Smooth muscle cell (in vitro differentiated cells): ENCODE results near the gene TRAF2. TPM values are rescaled to one million over a fixed set of nuclear protein-coding genes. Genes with fewer than 3 reads are reported as not detected.

ENCODE experiments used
- DNase-seq: peaks from one replicate; lab custom pipeline; 2025; ENCODE audit not compliant: unreplicated experiment; lab: John Stamatoyannopoulos, UW
- H2AFZ ChIP-seq: fragments of 200-600 bp; sonication (generic); 2 replicates; pipeline ENCODE4 v1.6.0; 2016; ENCODE audit warnings: antibody characterized with exemption, low read depth, mild to moderate bottlenecking
- H3F3A ChIP-seq: fragments of 200-600 bp; sonication (generic); 2 replicates; pipeline ENCODE4 v1.6.0; 2017; ENCODE audit warnings: antibody characterized with exemption, low read depth
- H3K27ac ChIP-seq: fragments of 200-600 bp; sonication (generic); 2 replicates; pipeline ENCODE4 v1.5.1; 2016; ENCODE audit warnings: low read depth, mild to moderate bottlenecking
- H3K27me3 ChIP-seq: fragments of 200-600 bp; sonication (generic); 2 replicates; pipeline ENCODE4 v1.6.1; 2016; ENCODE audit warnings: low read depth, mild to moderate bottlenecking
- H3K36me3 ChIP-seq: fragments of 200-600 bp; sonication (generic); 2 replicates; pipeline ENCODE4 v1.5.1; 2016; ENCODE audit warnings: low read depth
- H3K4me1 ChIP-seq: fragments of 200-600 bp; sonication (generic); 2 replicates; pipeline ENCODE4 v1.5.1; 2016; ENCODE audit warnings: low read depth
- H3K4me2 ChIP-seq: fragments of 200-600 bp; sonication (generic); 2 replicates; pipeline ENCODE4 v1.6.0; 2016; ENCODE audit warnings: mild to moderate bottlenecking
- H3K4me3 ChIP-seq: fragments of 200-600 bp; sonication (generic); 2 replicates; pipeline ENCODE4 v1.5.1; 2016; ENCODE audit warnings: mild to moderate bottlenecking
- H3K79me2 ChIP-seq: fragments of 200-600 bp; sonication (generic); 2 replicates; pipeline ENCODE4 v1.6.0; 2016; ENCODE audit warnings: low read depth, mild to moderate bottlenecking
- H3K9ac ChIP-seq: fragments of 200-600 bp; sonication (generic); 2 replicates; pipeline ENCODE4 v1.6.0; 2016; ENCODE audit warnings: low read depth
- H3K9me3 ChIP-seq: fragments of 200-600 bp; sonication (generic); replicated peaks from 2 replicates; pipeline ENCODE4 v1.5.1; 2016; ENCODE audit warnings: low read depth
- H4K20me1 ChIP-seq: fragments of 200-600 bp; sonication (generic); 2 replicates; pipeline ENCODE4 v1.6.0; 2016; ENCODE audit warnings: low read depth
- CTCF ChIP-seq: fragments of 200-600 bp; sonication (generic); IDR thresholded peaks from 2 replicates; pipeline ENCODE4 v1.5.1; 2017; ENCODE audit warnings: borderline replicate concordance, mild to moderate bottlenecking, antibody characterized with exemption; ENCODE audit not compliant: insufficient read depth, poor library complexity, severe bottlenecking
- WGBS: methylation state at CpG from one replicate; pipeline ENCODE4 v1.1.7; 2016; ENCODE audit warnings: low lambda C conversion rate; 5-methylcytosine and 5-hydroxymethylcytosine counted together
- polyA plus RNA-seq: library from polyadenylated mRNA; unstranded; fragments of >200 nt; fragmentation: Nextera tagmentation; extraction: Ambion mirVana; gene quantifications from 2 replicates; pipeline ENCODE4 v1.2.1, GENCODE V29; 2016
- total RNA-seq: library from RNA; depleted of rRNA; stranded (reverse); fragments of >200 nt; gene quantifications from 2 replicates; pipeline ENCODE4 v1.2.3, GENCODE V29; 2014

Gene TRAF2
- total and polyA plus RNA-seq, 2 experiments from 2014 or later: 7.0 to 15.9 TPM

DNA sequence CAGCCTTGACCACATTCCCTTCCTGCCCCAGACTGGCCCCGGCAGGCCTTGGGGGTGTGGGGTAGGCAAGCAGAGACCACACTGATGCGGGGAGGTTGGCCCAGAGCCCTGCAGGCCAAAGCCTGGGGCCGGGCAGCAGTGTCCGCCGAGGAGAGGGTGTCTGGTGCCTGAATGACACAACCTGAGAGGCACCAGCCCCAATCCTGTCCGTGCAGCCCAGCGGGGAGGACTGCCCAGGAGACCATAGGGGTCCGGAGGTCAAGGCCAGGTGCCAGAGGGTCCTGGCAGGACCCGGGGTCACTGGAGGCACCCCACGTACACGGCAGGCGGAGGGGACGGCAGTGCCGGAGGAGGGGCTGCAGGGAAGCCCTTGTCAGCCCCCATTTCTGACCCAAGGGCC is 85.4 kb downstream of the TRAF2 start:
- H3K27me3 ChIP-seq: no peaks in the 10 kb centered on the region
- WGBS: 81% methylated on average over 14 of the region's 14 CpGs

DNA sequence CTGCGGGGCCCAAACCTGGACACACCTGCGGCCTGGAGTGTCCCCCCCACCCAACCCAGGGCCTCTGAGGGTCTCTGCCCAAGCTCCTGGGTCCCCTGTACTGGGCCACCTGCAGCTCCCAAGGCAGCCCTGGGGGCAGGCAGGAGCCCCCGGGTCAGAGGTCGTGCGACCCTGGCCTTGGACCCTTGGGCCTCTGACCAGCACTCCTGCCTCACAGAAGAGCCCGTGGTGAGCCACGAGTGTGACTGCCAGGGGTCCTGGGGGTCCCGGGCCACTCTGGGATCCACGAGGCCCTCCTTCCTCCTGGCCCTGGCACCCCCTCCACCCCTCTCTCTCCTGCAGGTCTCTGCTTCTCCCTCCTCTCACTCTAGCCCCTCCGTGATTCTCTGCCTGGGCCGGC is 86.0 kb downstream of the TRAF2 start:
- Histone ChIP-seq H3K36me3 (no peaks in the 10 kb centered on the region), H3K27me3 (no peaks in the 10 kb centered on the region), H3F3A (no peaks in the 10 kb centered on the region), H3K9me3 (no peaks in the 10 kb centered on the region), H3K4me1 (peaks cover 2% of the 10 kb centered on the region), H3K9ac (no peak overlapping the region), H3K4me3 (no peak overlapping the region), H2AFZ (no peak overlapping the region), H3K27ac (no peak overlapping the region), H3K4me2 (no peak overlapping the region), H3K79me2 (no peaks in the 10 kb centered on the region), H4K20me1 (no peaks in the 10 kb centered on the region)
- 91% methylated on average over 11 of the region's 11 CpGs for WGBS
- TF ChIP-seq CTCF: no peak
- no peak for DNase-seq

More for the DNA sequence above, 85.4 kb downstream of the TRAF2 start:
- Histone ChIP-seq H3K27ac (no peak overlapping the region), H3K9ac (no peak overlapping the region), H3K4me1 (no peaks in the 10 kb centered on the region), H3K36me3 (no peaks in the 10 kb centered on the region), H3K4me3 (no peak overlapping the region), H2AFZ (no peak overlapping the region), H4K20me1 (no peaks in the 10 kb centered on the region), H3K79me2 (no peaks in the 10 kb centered on the region), H3K9me3 (no peaks in the 10 kb centered on the region), H3F3A (no peaks in the 10 kb centered on the region), H3K4me2 (no peak overlapping the region)
- no peak for DNase-seq
- no peak for TF ChIP-seq CTCF

DNA sequence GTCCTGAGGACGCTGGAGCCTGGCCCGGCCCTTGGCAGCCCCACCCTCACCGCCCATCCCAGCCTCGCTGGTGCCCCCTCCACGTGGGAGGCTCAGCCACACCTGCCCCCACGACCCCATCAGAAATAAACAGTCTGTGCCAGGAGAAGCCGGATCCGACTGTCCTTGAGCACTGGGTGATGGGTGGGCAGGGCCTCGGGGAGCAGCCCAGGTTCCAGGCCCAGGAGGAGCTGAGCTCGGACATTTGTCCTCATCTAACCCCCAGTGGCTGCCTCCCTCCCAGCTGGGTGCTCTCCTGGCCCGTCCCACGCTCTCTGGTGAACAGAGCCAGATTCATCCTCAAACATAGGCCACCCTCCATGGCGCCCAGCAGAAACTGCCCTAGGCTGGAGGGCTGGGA is 86.4 kb downstream of the TRAF2 start:
- no peak overlapping the region for H3K27ac ChIP-seq
- no peaks in the 10 kb centered on the region for H3K36me3 ChIP-seq
- no peaks in the 10 kb centered on the region for H3K79me2 ChIP-seq
- no peaks in the 10 kb centered on the region for H3F3A ChIP-seq
- H3K4me2 ChIP-seq: no peak overlapping the region
- H3K9me3 ChIP-seq: no peaks in the 10 kb centered on the region
- H2AFZ ChIP-seq: no peak overlapping the region
- peaks cover 4% of the 10 kb centered on the region for H3K4me1 ChIP-seq
- WGBS: 74% methylated on average over 13 of the region's 13 CpGs
- DNase-seq: no peak
- no peak for TF ChIP-seq CTCF
- no peaks in the 10 kb centered on the region for H4K20me1 ChIP-seq
- H3K4me3 ChIP-seq: no peak overlapping the region
- no peak overlapping the region for H3K9ac ChIP-seq
- no peaks in the 10 kb centered on the region for H3K27me3 ChIP-seq
